GM23338 (cell line): ENCODE measurements around the gene AGRN. TPM values are rescaled to one million over a fixed set of nuclear protein-coding genes. Genes with fewer than 3 reads are reported as not detected.

Experiments
- ATAC-seq: fragments of 200-7000 bp; cut with Tn5 transposase; 3 replicates; pipeline ENCODE4 v1.9.1; 2020
- DNase-seq: peaks from one replicate; pipeline ENCODE4 v3.0.0-alpha.2; 2015; ENCODE audit warnings: low spot score
- H2AFZ ChIP-seq: fragments of 200-600 bp; sonication (generic); 2 replicates; pipeline ENCODE4 v1.8.0; 2016; ENCODE audit warnings: antibody characterized with exemption, mild to moderate bottlenecking, moderate library complexity
- H3F3A ChIP-seq: fragments of 200-600 bp; sonication (generic); replicated peaks from 2 replicates; pipeline ENCODE4 v1.8.0; 2017; ENCODE audit warnings: antibody characterized with exemption, mixed run types, low read depth
- H3K27ac ChIP-seq: fragments of 200-600 bp; sonication (generic); 2 replicates; pipeline ENCODE4 v1.6.1; 2016; ENCODE audit warnings: low read depth
- H3K27me3 ChIP-seq: fragments of 200-600 bp; sonication (generic); 2 replicates; pipeline ENCODE4 v1.8.0; 2016; ENCODE audit warnings: mild to moderate bottlenecking, mixed run types, moderate library complexity; ENCODE audit not compliant: insufficient read depth
- H3K36me3 ChIP-seq: fragments of 200-600 bp; sonication (generic); 2 replicates; pipeline ENCODE4 v1.8.0; 2016; ENCODE audit warnings: mild to moderate bottlenecking; ENCODE audit not compliant: insufficient read depth
- H3K4me1 ChIP-seq: fragments of 200-600 bp; sonication (generic); 2 replicates; pipeline ENCODE4 v1.8.0; 2016; ENCODE audit warnings: mild to moderate bottlenecking, moderate library complexity; ENCODE audit not compliant: insufficient read depth
- H3K4me2 ChIP-seq: fragments of 200-600 bp; sonication (generic); 2 replicates; pipeline ENCODE4 v1.7.1; 2017; ENCODE audit warnings: mixed run types
- H3K4me3 ChIP-seq: fragments of 200-600 bp; sonication (generic); 2 replicates; pipeline ENCODE4 v1.6.1; 2016; ENCODE audit warnings: mixed run types
- H3K79me2 ChIP-seq: fragments of 200-600 bp; sonication (generic); replicated peaks from 2 replicates; pipeline ENCODE4 v1.8.0; 2017; ENCODE audit warnings: mild to moderate bottlenecking; ENCODE audit not compliant: insufficient read depth
- H3K9me2 ChIP-seq: fragments of 200-600 bp; sonication (generic); 2 replicates; pipeline ENCODE4 v1.8.0; 2017; ENCODE audit not compliant: insufficient read depth
- H4K20me1 ChIP-seq: fragments of 200-600 bp; sonication (generic); replicated peaks from 2 replicates; pipeline ENCODE4 v1.8.0; 2017; ENCODE audit warnings: mild to moderate bottlenecking; ENCODE audit not compliant: insufficient read depth
- H3K27ac Mint-ChIP-seq: 2 replicates; pipeline ENCODE4 v1.8.0; 2020; ENCODE audit warnings: inconsistent platforms, mild to moderate bottlenecking, moderate library complexity, mixed read lengths
- H3K27me3 Mint-ChIP-seq: 3 replicates; pipeline ENCODE4 v1.8.0; 2022; ENCODE audit warnings: low read depth, mild to moderate bottlenecking, moderate library complexity, mixed read lengths, inconsistent platforms; ENCODE audit not compliant: insufficient read depth, poor library complexity
- H3K36me3 Mint-ChIP-seq: 3 replicates; pipeline ENCODE4 v1.8.0; 2021; ENCODE audit warnings: low read depth, mild to moderate bottlenecking, inconsistent platforms, moderate library complexity, mixed read lengths
- H3K4me1 Mint-ChIP-seq: 3 replicates; pipeline ENCODE4 v1.8.0; 2020; ENCODE audit warnings: mild to moderate bottlenecking, inconsistent platforms, mixed read lengths
- H3K4me3 Mint-ChIP-seq: 3 replicates; pipeline ENCODE4 v1.8.0; 2021; ENCODE audit warnings: moderate library complexity, mild to moderate bottlenecking, inconsistent platforms, mixed read lengths
- H3K9me3 Mint-ChIP-seq: 3 replicates; pipeline ENCODE4 v1.8.0; 2020; ENCODE audit warnings: moderate library complexity, mild to moderate bottlenecking, inconsistent platforms, mixed read lengths
- CREB1 ChIP-seq: fragments of 250-450 bp; sonication (Bioruptor Pico); IDR thresholded peaks from 2 replicates; pipeline ENCODE4 v1.5.0; 2020; ENCODE audit warnings: low read depth, mild to moderate bottlenecking, moderate library complexity
- ETS1 ChIP-seq: IDR thresholded peaks from 2 replicates; pipeline ENCODE4 v1.6.1; 2016; ENCODE audit warnings: antibody characterized with exemption
- EZH2 ChIP-seq: fragments of 200-600 bp; sonication (generic); IDR thresholded peaks from one replicate; pipeline ENCODE4 v1.8.0; 2017; ENCODE audit warnings: antibody characterized with exemption, mild to moderate bottlenecking, low read depth; ENCODE audit not compliant: unreplicated experiment
- EZH2phosphoT487 ChIP-seq: fragments of 200-600 bp; sonication (generic); IDR thresholded peaks from one replicate; pipeline ENCODE4 v1.8.1; 2018; ENCODE audit warnings: antibody characterized with exemption; ENCODE audit not compliant: unreplicated experiment
- JUNB ChIP-seq: IDR thresholded peaks from one replicate; pipeline ENCODE4 v1.6.1; 2016; ENCODE audit warnings: antibody characterized with exemption; ENCODE audit not compliant: unreplicated experiment
- NANOG ChIP-seq: IDR thresholded peaks from 2 replicates; pipeline ENCODE4 v1.6.1; 2016; ENCODE audit warnings: antibody characterized with exemption, borderline replicate concordance
- POLR2AphosphoS5 ChIP-seq: IDR thresholded peaks from 2 replicates; pipeline ENCODE4 v1.6.1; 2016; ENCODE audit warnings: antibody characterized with exemption, low read depth
- STAT1 ChIP-seq: IDR thresholded peaks from one replicate; pipeline ENCODE4 v1.6.1; 2016; ENCODE audit warnings: antibody characterized with exemption; ENCODE audit not compliant: unreplicated experiment
- ZNF114 ChIP-seq: fragments of 250-450 bp; sonication (Bioruptor Pico); IDR thresholded peaks from 2 replicates; pipeline ENCODE4 v1.5.0; 2020; ENCODE audit warnings: mild to moderate bottlenecking, moderate library complexity
- ZNF331 ChIP-seq: fragments of 250-450 bp; sonication (Bioruptor Pico); IDR thresholded peaks from 2 replicates; pipeline ENCODE4 v1.5.0; 2020; ENCODE audit warnings: low read depth, mild to moderate bottlenecking, moderate library complexity
- polyA plus RNA-seq: library from polyadenylated mRNA; unstranded; fragments of >200 nt; fragmentation: Nextera tagmentation; extraction: Ambion mirVana; gene quantifications from 2 replicates; pipeline ENCODE4 v1.2.1, GENCODE V29; 2016
- total RNA-seq: library from RNA; depleted of rRNA; stranded (reverse); fragments of >200 nt; shearing (Covaris generic); gene quantifications from 2 replicates; pipeline ENCODE4 v1.2.3, GENCODE V29; 2014
- TF ChIP-seq, protein P1 (sequence below), 2 experiments: fragments of 200-600 bp in 1 of 2; sonication (generic) in 1 of 2; conservative IDR thresholded peaks; 2 replicates each; pipeline versions ENCODE4 v1.5.1 to v1.6.1; 2016 to 2017; ENCODE audit warnings: antibody characterized with exemption in 2 of 2, low read depth in 2 of 2, mild to moderate bottlenecking in 2 of 2, moderate library complexity in 1 of 2
- TF ChIP-seq, protein P2 (sequence below): fragments of 250-450 bp; sonication (Bioruptor Pico); IDR thresholded peaks from 2 replicates; pipeline ENCODE4 v1.5.0; 2020; ENCODE audit warnings: mild to moderate bottlenecking, moderate library complexity

Gene AGRN
- total and polyA plus RNA-seq, 2 experiments from 2014 or later: 12.3 to 185 TPM

- TF ChIP-seq CREB1 (CRISPR knock-in tag): no peak
- TF ChIP-seq ZNF114 (CRISPR knock-in tag): no peak
- no peak for TF ChIP-seq ETS1
- no peak for TF ChIP-seq ZNF331 (CRISPR knock-in tag)
- TF ChIP-seq EZH2phosphoT487: no peak
- TF ChIP-seq, protein P1, sequence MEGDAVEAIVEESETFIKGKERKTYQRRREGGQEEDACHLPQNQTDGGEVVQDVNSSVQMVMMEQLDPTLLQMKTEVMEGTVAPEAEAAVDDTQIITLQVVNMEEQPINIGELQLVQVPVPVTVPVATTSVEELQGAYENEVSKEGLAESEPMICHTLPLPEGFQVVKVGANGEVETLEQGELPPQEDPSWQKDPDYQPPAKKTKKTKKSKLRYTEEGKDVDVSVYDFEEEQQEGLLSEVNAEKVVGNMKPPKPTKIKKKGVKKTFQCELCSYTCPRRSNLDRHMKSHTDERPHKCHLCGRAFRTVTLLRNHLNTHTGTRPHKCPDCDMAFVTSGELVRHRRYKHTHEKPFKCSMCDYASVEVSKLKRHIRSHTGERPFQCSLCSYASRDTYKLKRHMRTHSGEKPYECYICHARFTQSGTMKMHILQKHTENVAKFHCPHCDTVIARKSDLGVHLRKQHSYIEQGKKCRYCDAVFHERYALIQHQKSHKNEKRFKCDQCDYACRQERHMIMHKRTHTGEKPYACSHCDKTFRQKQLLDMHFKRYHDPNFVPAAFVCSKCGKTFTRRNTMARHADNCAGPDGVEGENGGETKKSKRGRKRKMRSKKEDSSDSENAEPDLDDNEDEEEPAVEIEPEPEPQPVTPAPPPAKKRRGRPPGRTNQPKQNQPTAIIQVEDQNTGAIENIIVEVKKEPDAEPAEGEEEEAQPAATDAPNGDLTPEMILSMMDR (conservative IDR thresholded peaks at IDR 0.05; ENCODE audit: low read depth in 2 of 2): no peak
- TF ChIP-seq JUNB: no peak
Measured at GRCh38 chr1:1047963-1048362, 28.0 kb downstream of the AGRN start (continued).

GRCh38 chr1:1048765-1049164 is 28.8 kb downstream of the AGRN start:
- Mint-ChIP-seq H3K36me3 (peaks cover 34% of the 10 kb centered on the region), H3K4me1 (no peaks in the 10 kb centered on the region), H3K9me3 (peaks cover 2% of the 10 kb centered on the region; the same call in 1 of the 3 replicates), H3K4me3 (no peak overlapping the region), H3K27ac (no peak overlapping the region), H3K27me3 (peaks cover 7% of the 10 kb centered on the region)
- no peak overlapping the region for H3K4me2 ChIP-seq
- no peaks in the 10 kb centered on the region for H3K4me1 ChIP-seq
- ATAC-seq (no peak), DNase-seq (no peak)
- H3K27ac ChIP-seq: no peak overlapping the region
- H3F3A ChIP-seq: 0 out of 2 replicates have a peak, but pooled peaks cover 13% of the 10 kb centered on the region
- no peaks in the 10 kb centered on the region for H3K27me3 ChIP-seq
- no peaks in the 10 kb centered on the region for H3K79me2 ChIP-seq
- H3K36me3 ChIP-seq: peaks cover 4% of the 10 kb centered on the region; the same call in 1 of the 2 replicates
- H4K20me1 ChIP-seq: no peaks in the 10 kb centered on the region
- H3K9me2 ChIP-seq: no peaks in the 10 kb centered on the region
- no peak overlapping the region for H2AFZ ChIP-seq
- no peak overlapping the region for H3K4me3 ChIP-seq
- no peak for TF ChIP-seq POLR2AphosphoS5
- no peak for TF ChIP-seq JUNB
- no peak for TF ChIP-seq ETS1
- no peak for TF ChIP-seq EZH2phosphoT487
- no peak for TF ChIP-seq STAT1
- TF ChIP-seq, protein P1 (conservative IDR thresholded peaks at IDR 0.05; ENCODE audit: low read depth in 2 of 2): no peak
- TF ChIP-seq, protein P2, sequence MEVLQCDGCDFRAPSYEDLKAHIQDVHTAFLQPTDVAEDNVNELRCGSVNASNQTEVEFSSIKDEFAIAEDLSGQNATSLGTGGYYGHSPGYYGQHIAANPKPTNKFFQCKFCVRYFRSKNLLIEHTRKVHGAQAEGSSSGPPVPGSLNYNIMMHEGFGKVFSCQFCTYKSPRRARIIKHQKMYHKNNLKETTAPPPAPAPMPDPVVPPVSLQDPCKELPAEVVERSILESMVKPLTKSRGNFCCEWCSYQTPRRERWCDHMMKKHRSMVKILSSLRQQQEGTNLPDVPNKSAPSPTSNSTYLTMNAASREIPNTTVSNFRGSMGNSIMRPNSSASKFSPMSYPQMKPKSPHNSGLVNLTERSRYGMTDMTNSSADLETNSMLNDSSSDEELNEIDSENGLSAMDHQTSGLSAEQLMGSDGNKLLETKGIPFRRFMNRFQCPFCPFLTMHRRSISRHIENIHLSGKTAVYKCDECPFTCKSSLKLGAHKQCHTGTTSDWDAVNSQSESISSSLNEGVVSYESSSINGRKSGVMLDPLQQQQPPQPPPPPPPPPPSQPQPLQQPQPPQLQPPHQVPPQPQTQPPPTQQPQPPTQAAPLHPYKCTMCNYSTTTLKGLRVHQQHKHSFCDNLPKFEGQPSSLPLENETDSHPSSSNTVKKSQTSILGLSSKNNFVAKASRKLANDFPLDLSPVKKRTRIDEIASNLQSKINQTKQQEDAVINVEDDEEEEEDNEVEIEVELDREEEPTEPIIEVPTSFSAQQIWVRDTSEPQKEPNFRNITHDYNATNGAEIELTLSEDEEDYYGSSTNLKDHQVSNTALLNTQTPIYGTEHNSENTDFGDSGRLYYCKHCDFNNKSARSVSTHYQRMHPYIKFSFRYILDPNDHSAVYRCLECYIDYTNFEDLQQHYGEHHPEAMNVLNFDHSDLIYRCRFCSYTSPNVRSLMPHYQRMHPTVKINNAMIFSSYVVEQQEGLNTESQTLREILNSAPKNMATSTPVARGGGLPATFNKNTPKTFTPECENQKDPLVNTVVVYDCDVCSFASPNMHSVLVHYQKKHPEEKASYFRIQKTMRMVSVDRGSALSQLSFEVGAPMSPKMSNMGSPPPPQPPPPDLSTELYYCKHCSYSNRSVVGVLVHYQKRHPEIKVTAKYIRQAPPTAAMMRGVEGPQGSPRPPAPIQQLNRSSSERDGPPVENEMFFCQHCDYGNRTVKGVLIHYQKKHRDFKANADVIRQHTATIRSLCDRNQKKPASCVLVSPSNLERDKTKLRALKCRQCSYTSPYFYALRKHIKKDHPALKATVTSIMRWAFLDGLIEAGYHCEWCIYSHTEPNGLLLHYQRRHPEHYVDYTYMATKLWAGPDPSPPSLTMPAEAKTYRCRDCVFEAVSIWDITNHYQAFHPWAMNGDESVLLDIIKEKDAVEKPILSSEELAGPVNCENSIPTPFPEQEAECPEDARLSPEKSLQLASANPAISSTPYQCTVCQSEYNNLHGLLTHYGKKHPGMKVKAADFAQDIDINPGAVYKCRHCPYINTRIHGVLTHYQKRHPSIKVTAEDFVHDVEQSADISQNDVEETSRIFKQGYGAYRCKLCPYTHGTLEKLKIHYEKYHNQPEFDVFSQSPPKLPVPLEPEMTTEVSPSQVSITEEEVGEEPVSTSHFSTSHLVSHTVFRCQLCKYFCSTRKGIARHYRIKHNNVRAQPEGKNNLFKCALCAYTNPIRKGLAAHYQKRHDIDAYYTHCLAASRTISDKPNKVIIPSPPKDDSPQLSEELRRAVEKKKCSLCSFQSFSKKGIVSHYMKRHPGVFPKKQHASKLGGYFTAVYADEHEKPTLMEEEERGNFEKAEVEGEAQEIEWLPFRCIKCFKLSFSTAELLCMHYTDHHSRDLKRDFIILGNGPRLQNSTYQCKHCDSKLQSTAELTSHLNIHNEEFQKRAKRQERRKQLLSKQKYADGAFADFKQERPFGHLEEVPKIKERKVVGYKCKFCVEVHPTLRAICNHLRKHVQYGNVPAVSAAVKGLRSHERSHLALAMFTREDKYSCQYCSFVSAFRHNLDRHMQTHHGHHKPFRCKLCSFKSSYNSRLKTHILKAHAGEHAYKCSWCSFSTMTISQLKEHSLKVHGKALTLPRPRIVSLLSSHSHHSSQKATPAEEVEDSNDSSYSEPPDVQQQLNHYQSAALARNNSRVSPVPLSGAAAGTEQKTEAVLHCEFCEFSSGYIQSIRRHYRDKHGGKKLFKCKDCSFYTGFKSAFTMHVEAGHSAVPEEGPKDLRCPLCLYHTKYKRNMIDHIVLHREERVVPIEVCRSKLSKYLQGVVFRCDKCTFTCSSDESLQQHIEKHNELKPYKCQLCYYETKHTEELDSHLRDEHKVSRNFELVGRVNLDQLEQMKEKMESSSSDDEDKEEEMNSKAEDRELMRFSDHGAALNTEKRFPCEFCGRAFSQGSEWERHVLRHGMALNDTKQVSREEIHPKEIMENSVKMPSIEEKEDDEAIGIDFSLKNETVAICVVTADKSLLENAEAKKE: no peak
- TF ChIP-seq EZH2: no peak
- no peak for TF ChIP-seq ZNF114 (CRISPR knock-in tag)
- no peak for TF ChIP-seq CREB1 (CRISPR knock-in tag)
- no peak for TF ChIP-seq ZNF331 (CRISPR knock-in tag)
- no peak for TF ChIP-seq NANOG
